Left forelimb (tissue), 1 donor: ENCODE measurements around the gene HOXD13.

Experiments used
- DNase-seq: peaks from one replicate; pipeline ENCODE4 v3.0.0-alpha.2; 2018; ENCODE audit warnings: low spot score

The HOXD13 gene

GRCh38 chr2:176093145-176093897 lies 800 bp downstream of the HOXD13 start:
- DNase-seq = no peak

GRCh38 chr2:176093898-176094249 lies 1.4 kb downstream of the HOXD13 start:
- no peak for DNase-seq

- DNase-seq = peak; percentile 61
Measured at GRCh38 chr2:176094349-176094748, 1.8 kb downstream of the HOXD13 start.

GRCh38 chr2:176095421-176095820 lies 2.9 kb downstream of the HOXD13 start:
- no peak for DNase-seq

GRCh38 chr2:176096243-176096985 lies 3.9 kb downstream of the HOXD13 start:
- DNase-seq = no peak

GRCh38 chr2:176096986-176097819 lies 4.7 kb downstream of the HOXD13 start:
- peak; percentile 82 for DNase-seq

GRCh38 chr2:176097820-176098365 lies 5.4 kb downstream of the HOXD13 start:
- no peak for DNase-seq

- peak; percentile 69 for DNase-seq
Measured at GRCh38 chr2:176098366-176099158, 6.0 kb downstream of the HOXD13 start.

GRCh38 chr2:176099159-176099727 lies 6.7 kb downstream of the HOXD13 start:
- DNase-seq = peak; percentile 70

GRCh38 chr2:176099728-176100546 lies 7.4 kb downstream of the HOXD13 start, which contains the start of gene HOXD12:
HOXD12 (plus strand) TSS chr2:176099795; CDS start chr2:176099802, 7 bp downstream.
- DNase-seq = peak; percentile 72

GRCh38 chr2:176100547-176101140 lies 8.1 kb downstream of the HOXD13 start:
- DNase-seq = peak; percentile 65

GRCh38 chr2:176101216-176101830 lies 8.8 kb downstream of the HOXD13 start:
- DNase-seq = no peak

- no peak for DNase-seq
Measured at GRCh38 chr2:176101842-176102241, 9.3 kb downstream of the HOXD13 start.

- no peak for DNase-seq
Measured at GRCh38 chr2:176102309-176102866, 9.9 kb downstream of the HOXD13 start.

- no peak for DNase-seq
Measured at GRCh38 chr2:176103194-176103593, 10.7 kb downstream of the HOXD13 start.

GRCh38 chr2:176103742-176104315 lies 11.3 kb downstream of the HOXD13 start:
- DNase-seq = no peak

- DNase-seq = no peak
Measured at GRCh38 chr2:176104316-176105077, 12.0 kb downstream of the HOXD13 start.
